K562 (cell line): ENCODE results near the gene EPHA4.

ENCODE experiments used
- DPF2 ChIP-seq: fragments of 450-650 bp; IDR thresholded peaks from 2 replicates; pipeline ENCODE4 v1.6.1; 2016
- EZH2 ChIP-seq: IDR thresholded peaks from 2 replicates; pipeline ENCODE4 v1.6.1; 2012; ENCODE audit warnings: low read depth, mild to moderate bottlenecking, inconsistent platforms, low read length, borderline replicate concordance
- PRDM10 ChIP-seq: fragments of 450-650 bp; IDR thresholded peaks from 2 replicates; pipeline ENCODE4 v1.6.1; 2018; ENCODE audit not compliant: partially characterized antibody
- RBBP5 ChIP-seq: fragments of 200-600 bp; sonication (generic); IDR thresholded peaks from 2 replicates; pipeline ENCODE4 v1.6.1; 2012; ENCODE audit warnings: borderline replicate concordance, mild to moderate bottlenecking, low read length, control low read depth, inconsistent platforms; ENCODE audit not compliant: insufficient read depth, poor library complexity, severe bottlenecking
- SLC30A9 ChIP-seq: fragments of 250-450 bp; sonication (Bioruptor Pico); IDR thresholded peaks from 2 replicates; pipeline ENCODE4 v1.8.0; 2022; ENCODE audit warnings: mild to moderate bottlenecking, moderate library complexity
- STAG1 ChIP-seq: sonication (generic); formaldehyde crosslinking; IDR thresholded peaks from 2 replicates; pipeline ENCODE4 v1.5.0; 2020; ENCODE audit warnings: missing genetic modification reagents, borderline replicate concordance
- TAF1 ChIP-seq: IDR thresholded peaks from 2 replicates; pipeline ENCODE4 v1.6.1; 2011; ENCODE audit warnings: mild to moderate bottlenecking, low read length, moderate library complexity; ENCODE audit not compliant: insufficient read depth, control insufficient read depth, severe bottlenecking; ENCODE audit errors: extremely low read depth
- ZBED1 ChIP-seq: IDR thresholded peaks from 2 replicates; pipeline ENCODE4 v1.6.1; 2014

- TF ChIP-seq STAG1 (CRISPR knock-in tag) (no peak), TAF1 (no peak), RBBP5 (no peak), EZH2 (no peak), DPF2 (no peak), ZBED1 (no peak), SLC30A9 (no peak), PRDM10 (no peak)
These were observed 12.1 kb downstream of the EPHA4 start for GRCh38 chr2:221559991-221560390.
